Keratinocyte (primary cell): Measurements from ENCODE around the gene QPCT.

Experiments
- EZH2 ChIP-seq: IDR thresholded peaks from one replicate; pipeline ENCODE4 v1.6.1; 2012; ENCODE audit warnings: inconsistent platforms, mild to moderate bottlenecking, low read length, moderate library complexity
- TF ChIP-seq, protein P1 (sequence below), 3 experiments: IDR thresholded peaks in 1 of 3; conservative IDR thresholded peaks in 1 of 3; optimal IDR thresholded peaks in 1 of 3; 2 replicates in 2 of 3; 3 replicates in 1 of 3; pipeline versions ENCODE3 to v1.5.1; 2011; ENCODE audit warnings: low read length in 3 of 3, mild to moderate bottlenecking in 3 of 3, moderate library complexity in 2 of 3, control low read depth in 1 of 3, inconsistent platforms in 1 of 3; ENCODE audit not compliant: insufficient read depth in 2 of 3; ENCODE audit errors: extremely low read depth in 1 of 3

DNA sequence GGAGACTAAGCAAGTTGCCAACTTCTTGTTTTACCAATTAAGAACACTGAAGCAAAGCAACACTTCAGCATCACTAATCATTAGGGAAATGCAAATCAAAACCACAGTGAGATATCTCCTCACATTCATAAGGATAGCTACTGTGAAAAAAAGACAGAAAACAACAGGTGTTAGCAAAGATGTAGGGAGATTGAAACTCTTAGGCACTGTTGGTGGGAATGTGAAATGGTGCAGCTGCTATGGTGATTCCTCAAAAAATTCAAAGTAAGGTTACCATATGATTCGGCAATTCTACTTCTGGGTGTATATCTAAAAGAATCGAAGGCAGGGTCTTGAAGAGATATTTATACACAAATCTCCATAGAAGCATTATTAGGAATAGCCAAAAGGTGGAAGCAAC, 11.2 kb upstream of the QPCT start:
- TF ChIP-seq, protein P1, sequence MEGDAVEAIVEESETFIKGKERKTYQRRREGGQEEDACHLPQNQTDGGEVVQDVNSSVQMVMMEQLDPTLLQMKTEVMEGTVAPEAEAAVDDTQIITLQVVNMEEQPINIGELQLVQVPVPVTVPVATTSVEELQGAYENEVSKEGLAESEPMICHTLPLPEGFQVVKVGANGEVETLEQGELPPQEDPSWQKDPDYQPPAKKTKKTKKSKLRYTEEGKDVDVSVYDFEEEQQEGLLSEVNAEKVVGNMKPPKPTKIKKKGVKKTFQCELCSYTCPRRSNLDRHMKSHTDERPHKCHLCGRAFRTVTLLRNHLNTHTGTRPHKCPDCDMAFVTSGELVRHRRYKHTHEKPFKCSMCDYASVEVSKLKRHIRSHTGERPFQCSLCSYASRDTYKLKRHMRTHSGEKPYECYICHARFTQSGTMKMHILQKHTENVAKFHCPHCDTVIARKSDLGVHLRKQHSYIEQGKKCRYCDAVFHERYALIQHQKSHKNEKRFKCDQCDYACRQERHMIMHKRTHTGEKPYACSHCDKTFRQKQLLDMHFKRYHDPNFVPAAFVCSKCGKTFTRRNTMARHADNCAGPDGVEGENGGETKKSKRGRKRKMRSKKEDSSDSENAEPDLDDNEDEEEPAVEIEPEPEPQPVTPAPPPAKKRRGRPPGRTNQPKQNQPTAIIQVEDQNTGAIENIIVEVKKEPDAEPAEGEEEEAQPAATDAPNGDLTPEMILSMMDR (optimal IDR thresholded peaks at IDR 0.05 in 1 of 3, IDR thresholded peaks at IDR 0.05 in 1 of 3, conservative IDR thresholded peaks at IDR 0.05 in 1 of 3; ENCODE audit: extremely low read depth in 1 of 3, insufficient read depth in 2 of 3, low read length in 3 of 3), result no peak
- TF ChIP-seq EZH2, result no peak
